Measurements from ENCODE around the gene GSK3B. TPM values are rescaled to one million over a fixed set of nuclear protein-coding genes. Genes with fewer than 3 reads are reported as not detected.
"Not testable (repeated sequence)": the region's sequence is repeated elsewhere in the genome, so short reads cannot be mapped to it uniquely, and the experiment has no call there.

GSK3B gene
- polyA plus RNA-seq, 1 donor = 49.9 TPM

DNA sequence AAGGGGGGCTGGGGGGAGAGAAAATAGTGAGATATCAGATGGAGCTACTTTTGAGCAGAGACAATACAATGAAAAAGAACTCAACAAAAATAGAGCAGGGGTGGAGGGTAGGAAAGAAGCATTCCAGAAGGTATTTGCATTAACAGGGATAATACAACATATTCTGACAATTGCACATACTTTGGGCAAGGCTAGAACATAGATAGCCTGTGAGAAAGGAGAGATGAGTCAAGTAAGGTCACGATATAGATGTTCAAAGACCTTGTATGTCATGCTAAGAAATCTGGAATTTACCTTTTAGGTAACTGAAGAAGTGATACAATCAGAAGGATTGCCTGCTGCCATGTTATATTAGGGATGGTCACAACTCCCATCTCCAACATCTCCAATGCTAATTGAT, 155.2 kb downstream of the GSK3B start:
- no peak for DNase-seq

DNA sequence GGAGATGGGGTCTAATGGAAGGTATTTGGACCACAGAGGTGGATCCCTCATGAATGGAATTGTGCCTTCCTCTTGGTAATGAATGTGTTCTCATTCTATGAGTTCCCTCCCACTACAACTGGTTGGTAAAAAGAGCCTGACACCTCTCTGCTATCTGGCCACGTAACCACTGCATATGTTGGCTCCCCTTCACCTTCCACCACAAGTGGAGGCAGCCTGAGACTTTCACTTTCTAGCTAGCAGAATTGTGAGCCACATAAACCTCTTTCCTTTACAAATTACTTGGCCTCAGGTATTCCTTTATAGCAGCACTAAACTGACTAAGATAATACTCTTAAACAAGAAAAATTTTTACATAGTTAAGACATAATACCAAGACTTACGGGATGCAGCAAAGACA, 157.0 kb downstream of the GSK3B start:
- no peak for DNase-seq

DNA sequence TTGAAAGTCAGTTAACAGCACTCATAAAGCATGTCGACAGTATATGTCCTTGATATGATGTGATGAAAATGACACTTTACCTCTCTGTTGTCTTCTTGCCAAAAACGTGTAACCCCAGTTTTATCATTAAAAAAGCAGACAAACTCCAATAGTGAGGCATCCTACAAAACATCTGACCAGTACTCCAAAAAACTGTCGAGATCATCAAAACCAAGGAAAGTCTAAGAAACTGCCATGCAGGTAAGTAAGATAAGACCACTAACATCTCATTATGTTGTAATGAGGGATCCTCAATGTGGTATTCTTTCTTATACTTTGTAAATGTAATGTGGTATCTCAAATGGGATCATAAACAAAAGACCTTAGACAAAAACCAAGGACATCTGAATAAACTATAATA, 160.0 kb downstream of the GSK3B start:
- DNase-seq = no peak

DNA sequence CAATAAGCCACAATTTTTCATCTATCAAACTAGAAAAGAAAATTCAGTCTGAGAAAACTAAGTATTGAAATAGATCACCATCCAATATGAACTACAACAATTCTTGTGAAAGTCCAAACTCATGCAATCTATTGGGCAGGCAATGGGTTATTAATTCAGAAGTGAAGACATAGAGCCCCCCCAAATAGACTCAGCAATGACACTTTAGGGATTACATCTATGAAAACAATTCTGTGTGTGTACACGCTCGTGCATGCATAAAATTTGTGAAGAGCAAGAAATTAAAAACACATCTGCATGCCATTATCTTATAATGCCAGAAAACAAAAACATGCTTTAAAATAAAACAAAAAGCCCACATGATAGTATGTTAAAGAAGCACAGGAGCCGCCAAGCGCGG, 161.0 kb downstream of the GSK3B start:
- DNase-seq = no peak

DNA sequence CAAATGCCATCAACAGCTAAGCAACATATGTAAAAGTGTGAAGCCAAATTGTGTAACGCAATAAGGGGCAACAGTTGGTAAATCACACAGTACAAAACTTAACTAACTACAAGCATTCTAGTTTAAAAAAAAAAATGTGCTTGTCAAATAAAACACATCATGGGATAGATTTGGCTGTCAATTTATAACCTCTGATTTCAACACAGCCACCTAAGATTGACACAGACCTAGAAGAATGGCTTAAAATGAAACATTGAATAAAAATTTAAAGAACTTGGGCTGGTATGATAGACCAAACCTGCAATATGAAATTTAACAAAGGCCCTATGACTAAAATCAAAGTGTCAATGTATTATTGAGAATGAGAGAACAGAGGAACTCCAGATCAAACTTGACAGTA, 164.0 kb downstream of the GSK3B start:
- no peak for DNase-seq

DNA sequence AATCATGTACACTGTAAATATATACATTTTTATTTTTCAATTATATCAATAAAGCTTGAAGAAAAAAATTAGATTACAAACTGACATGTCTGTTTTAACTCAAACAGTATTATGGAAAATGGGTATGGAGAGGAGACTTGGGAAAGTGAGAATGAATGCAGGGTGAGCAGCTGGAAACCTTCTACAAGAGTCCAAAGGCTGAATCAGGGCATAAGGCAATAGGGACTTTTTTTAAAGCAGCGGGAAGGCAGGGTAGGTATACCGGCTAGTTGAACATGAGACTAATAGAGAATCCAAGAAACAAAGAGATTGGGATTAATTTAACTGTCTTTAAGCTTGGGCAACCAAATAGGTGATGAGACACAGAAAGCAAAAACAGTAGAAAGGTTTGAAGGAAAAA, 167.1 kb downstream of the GSK3B start:
- no peak for DNase-seq

DNA sequence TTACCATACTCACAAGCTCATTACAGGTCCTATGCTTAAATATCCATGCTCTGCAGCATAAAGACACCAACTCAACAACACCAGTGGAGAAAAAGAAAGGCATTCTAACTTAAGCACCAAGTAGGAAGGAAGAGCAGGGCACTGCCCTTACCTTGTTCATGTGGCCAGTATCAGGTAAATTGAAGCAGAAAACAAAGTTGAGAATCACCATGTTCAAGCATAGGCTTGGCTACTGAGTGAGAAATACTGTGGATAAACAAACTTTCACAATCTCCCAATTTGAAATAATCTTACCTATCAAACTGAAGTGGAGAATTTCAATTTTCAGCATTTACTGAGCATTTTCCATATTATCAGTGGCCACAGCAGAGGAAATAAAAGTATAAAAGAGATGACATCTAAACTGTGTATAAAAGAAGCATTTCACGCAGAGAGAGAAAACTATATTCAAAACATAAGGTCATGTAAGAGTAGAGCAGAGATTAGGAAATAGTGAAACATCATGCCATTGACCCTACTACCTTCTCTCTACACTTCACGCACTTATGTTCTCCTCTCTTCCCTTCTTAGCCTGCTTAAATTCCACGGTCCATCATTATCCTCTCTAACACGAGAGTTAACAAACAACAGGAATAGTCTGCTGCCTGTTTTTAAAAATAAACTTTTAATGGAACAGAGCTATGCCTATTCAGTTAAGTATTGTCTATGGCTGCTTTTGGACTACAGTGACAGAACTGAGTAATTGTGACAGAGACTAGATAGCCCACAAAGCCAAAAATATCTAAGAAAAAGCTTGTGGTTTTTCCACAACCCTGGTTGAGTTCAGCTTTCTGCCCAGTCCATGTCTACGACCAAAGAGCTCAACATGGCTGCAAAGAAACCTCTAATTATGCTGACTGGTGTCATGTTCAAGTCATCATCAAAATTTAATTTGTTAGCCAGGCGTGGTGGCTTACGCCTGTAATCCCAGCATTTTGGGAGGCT, 169.8 kb downstream of the GSK3B start:
- DNase-seq = no peak

DNA sequence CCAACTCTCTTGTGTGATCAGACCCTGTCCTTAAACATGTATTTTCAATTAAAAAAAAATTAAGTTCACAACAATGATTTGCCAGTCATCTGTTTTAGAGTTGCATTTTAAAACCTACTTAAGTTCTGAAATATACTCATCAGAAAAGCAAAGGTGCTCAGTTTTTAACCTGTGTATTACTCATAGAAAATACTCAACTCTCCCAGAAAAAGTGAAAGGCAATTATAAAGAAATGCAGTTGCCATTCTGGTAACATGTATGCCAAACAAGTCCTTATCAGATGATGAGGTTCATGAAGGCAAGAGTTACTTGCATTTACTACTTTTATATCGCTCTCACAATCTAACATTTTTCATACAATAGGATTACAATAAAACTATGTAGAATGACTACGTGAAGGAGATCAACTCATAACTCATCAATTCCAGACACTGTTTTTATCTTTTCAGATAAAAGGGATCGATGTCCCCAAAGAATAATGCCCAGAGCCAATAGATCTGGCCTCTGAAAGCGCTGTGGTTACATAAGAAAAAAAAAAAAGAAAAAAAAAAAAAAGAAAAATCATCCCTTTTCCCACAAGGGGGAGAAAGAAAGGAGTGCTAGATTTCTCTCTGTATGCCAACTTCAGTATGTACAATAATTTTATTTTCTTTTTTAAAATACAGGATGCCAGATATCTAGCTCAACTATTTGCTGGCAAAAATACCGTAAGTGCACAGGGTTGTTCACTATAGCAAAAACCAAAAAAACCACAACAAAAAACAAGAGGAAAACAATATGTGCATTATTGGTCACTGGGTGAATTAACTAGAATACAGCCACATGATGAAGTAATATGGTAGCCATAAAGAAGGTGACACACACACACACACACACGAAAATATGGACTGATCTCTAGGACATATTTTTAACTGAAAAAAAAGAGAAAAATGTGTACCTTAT, 175.0 kb downstream of the GSK3B start:
- no peak for DNase-seq

DNA sequence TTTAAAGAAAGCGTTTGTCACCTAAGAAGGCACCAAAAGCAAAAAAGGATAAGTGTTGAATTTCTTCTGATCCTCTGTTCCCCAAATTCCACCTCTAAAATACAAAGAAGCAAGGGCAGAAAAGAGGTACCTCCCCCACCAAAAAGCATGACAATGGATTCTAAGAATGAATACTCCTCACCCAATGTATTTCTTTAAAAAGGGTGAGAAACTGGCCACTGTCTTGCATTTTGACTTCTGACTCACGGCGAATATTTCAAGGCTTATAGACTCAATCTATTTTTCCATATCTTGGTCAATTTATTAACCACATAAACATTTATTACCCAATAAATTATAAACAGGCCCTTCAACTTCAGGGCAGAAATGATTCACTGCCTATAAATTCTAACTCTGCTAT, 181.2 kb downstream of the GSK3B start:
- DNase-seq = no peak

DNA sequence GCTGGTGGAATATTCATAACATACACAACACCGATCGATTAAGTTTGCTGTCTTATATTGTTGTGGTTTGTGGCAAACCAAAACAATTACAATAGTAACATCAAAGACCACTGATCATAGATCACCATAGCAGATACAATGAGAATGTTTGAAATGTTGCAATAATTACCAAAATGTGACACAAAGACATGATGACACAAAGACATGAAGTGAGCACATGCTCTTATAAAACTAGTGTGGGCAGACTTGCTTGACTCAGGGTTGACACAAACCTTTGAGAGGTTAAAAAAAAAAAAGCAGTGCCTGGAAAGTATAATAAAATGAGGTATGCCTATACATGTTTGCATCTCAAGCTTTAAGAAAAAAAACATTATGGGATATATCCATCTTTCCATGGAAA, 182.0 kb downstream of the GSK3B start:
- DNase-seq = no peak

DNA sequence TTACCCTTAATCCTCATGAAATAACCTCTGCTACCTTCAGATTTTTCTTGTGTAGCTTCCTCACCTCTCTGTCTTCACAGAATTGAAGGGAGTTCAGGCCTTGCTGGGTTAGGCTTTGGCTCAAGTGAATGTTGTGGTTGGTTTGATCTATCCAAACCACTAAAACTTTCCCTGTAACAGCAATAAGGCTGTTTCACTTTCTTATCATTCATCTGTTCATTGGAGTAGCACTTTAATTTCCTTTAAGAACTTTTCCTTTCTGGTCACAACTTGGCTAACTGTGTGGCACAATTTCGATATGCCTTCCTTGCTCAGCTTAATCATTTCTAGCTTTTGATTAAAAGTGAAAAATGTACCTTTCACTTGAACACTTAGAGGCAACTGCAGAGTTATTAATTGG, 182.5 kb downstream of the GSK3B start:
- DNase-seq = no peak

DNA sequence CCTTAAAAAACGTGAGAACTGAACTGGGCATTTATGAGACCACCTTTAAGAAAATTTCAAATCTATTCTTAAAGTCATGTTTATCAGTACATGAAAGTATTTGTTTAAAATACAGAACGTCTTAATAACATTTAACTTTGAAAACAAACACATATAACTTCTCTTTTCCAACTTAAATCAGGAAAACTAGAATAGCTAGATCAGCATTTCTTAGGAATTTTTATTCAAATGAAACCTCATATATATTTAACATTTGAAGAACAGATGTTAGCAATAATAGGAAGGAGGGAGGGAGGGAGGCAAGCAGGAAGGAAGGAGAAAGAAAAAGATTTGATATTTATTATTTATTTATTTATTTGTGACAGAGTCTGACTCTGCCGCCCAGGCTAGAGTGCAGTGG, 192.2 kb downstream of the GSK3B start:
- DNase-seq = no peak

DNA sequence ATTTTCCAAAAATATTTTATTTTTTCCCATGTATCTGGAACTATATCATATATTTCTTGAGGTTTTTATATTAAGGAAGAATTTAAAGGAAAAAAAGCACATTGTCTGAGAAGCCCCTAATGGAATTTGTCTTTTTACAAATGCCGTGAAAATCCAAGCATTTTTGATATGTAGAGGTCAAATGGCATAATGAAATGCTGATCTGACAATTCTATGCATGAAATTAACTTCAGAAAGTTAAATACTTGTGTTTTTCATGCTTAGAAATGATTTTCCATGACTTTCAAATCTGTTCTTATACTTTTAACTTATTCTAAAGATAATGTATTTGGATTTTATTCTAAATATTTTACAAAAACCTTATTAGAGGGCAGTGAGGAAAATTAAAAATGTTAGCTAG, 193.1 kb downstream of the GSK3B start:
- no peak for DNase-seq

DNA sequence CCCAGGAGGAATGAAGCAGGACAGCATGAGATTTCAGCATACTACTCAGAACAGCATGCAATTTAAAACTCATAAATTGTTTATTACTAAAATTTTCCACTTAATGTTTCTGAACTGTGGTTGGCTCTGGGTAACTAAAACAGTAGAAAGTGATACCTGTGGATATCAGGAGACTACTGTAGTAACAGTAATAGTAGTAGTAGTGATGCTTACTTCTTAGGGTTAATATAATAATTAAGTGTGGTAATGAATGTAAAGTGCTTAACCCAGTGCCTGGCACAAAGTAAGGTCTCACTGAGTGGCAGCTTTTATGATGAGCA, 195.1 kb downstream of the GSK3B start:
- DNase-seq = no peak

DNA sequence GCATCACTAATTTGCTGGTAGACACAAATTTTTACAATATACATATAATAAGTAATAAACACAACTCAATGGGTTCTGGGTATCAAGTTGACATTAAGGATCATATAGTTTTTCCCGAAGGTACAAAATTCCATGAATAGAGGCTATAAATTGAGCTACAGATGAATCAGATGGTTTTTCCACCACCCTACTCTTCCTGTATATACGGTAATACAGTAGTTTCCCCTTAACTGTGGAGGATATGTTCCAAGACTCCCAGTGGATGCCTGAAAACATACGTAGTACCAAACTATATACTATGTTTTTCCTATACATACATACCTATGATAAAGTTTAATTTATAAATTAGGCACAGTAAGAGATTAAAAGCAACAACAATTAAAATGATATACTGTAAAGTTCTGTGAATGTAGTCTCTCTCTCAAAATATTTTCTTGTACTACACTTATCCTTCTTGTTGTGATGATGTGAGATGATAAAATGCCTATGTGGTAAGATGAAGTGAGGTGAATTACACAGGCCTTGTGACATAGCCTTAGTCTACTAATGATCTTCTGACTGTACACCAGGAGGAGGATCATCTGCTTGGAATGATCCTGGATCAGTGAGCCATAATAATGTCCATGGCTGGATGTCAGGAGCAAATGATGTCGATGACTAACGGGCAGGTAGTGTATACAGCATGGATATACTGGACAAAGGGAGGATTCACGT, 195.6 kb downstream of the GSK3B start:
- no peak for DNase-seq

DNA sequence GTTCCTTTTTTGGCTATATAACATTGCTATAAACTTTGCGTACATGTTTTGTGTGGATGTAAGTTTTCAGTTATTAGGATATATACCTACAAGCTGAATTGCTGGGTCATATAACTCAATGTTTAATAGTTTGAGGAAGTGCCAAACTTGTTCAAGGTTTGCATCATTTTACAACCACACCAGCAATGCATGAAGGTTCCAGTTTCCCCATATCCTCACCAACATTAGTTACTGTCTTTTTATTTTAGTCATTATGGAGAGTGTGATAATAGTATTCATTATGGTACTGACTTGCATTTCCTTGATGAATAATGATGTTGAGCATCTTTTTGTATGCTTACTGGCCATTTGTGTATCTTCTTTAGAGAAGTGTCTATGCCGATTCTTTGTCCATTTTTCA, 200.1 kb downstream of the GSK3B start:
- no peak for DNase-seq

DNA sequence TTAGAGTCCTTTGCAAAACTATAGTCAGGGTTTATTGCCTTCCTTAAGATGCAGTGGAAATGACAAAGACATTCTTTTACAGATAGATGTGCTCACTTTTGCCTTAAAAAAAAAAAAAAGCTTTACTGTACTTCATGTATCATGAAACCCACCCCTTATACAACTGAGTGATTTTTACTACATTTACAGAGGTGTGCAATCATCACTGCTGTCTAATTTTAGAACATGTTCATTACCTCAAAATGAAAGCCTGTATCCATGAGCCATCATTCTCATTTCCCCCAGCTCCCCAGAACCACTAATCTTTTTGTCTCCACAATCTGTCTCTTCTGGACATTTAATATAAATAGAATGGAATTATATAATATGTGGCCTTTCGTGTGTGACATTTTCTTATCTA, 200.5 kb downstream of the GSK3B start:
- no peak for DNase-seq

DNA sequence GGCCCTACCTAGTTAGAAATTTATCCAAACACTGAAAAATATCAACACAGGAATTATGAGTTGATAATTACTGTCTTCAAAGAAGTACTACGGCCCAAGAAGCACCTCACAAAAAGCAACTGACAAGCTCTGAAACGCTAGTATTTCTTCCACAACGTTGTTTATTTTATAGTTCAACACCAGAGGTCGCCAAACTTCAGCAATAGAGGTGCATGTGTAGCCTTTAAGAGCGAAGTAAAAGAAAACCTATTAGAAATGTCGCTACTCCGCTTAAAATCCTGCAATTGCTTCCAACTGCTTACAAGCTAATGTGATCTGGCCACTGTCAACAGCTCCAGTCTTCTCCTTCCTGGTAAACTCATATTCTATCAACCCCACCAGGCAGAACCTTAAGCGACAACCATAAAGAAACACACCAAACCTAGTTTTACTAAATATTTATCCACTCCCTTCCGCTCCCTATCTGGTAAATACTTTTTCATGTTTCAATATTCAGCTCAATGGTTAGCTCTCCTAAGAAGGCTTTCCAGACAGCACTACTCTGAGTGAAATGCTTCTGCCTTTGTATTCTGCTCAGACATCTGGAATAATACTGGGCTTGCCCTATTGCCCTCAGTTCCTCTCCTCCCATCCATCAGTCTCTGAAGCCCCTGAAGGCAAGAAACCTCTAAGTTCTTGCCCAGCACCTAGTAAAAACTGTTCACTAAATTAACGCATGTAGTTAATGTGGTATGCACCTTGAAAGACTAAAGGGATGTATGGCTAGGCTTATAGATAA, 202.1 kb downstream of the GSK3B start:
- peak; percentile 85 for DNase-seq

DNA sequence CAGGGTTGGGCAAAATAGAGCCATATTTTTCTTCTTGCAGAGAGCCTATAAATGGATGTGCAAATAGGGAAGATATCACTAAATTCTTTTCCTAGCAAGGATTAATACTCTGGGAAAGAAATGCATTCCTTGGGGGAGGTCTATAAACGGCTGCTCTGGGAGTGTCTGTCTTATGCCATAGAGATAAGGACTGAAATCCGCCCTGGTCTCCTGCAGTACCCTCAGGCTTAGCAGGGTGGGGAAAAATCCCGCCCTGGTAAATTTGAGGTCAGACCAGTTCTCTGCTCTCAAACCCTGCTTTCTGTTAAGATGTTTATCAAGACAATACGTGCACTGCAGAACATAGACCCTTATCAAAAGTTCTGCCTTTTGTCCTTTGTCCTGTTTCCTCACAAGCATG, 205.6 kb downstream of the GSK3B start:
- DNase-seq = not testable (repeated sequence)

DNA sequence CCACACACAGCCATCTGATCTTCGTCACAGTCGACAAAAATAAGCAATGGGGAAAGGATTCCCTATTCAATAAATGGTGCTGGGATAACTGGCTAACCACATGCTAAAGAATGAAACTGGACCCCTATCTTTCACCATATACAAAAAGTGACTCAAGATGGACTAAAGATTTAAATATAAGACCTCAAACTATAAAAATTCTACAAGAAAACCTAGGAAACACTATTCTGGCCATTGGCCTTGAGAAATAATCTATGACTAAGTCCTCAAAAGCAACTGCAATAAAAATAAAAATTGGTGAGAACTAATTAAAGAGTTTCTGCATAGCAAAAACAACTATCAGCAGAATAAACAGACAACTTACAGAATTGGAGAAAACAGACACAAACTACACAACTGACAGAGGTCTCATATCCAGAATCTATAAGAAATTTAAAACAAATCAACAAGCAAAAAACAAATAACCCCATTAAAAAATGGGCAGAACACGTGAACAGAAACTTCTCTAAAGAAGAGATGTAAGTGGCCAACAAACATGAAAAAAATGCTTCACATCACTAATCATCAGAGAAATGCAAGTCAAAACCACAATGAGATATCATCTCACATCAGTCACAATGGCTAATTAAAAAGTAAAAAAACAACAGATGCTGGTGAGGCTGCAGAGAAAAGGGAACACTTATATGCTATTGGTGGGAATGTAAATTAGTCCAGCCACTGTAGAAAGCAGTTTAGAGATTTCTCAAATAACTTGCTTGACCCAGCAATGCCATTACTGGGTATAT, 208.3 kb downstream of the GSK3B start:
- DNase-seq = no peak

DNA sequence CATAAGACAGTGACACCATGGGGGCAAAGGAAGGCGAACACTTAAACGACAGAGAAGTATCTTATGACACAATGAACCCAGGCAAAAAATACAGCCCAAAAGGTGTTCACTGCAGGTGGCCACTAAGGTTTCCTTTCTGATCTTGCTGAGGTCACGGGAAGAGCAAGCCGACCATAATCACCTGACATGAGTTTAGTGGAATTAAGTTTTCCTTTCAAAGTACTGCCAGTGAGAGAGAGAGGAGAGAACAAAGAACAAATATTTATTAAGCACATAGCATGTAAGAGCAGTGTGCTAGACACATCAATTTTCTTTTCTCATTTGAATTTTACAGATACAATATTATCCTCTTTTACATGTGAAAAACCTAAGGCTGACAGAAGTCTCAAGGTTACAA, 210.1 kb downstream of the GSK3B start:
- no peak for DNase-seq
